GM21381 (cell line): ENCODE results near the gene ANKRD66.

ENCODE experiments used
- ATAC-seq: cut with Tn5 transposase; IDR thresholded peaks from one replicate; pipeline ENCODE4 v1.9.1; 2021; ENCODE audit warnings: mild to moderate bottlenecking, moderate library complexity; ENCODE audit not compliant: unreplicated experiment

Gene ANKRD66

GRCh38 chr6:46789434-46790354 lies 43.0 kb downstream of the ANKRD66 start:
- ATAC-seq: no peak

- ATAC-seq: no peak
Measured at GRCh38 chr6:46790355-46790874, 43.7 kb downstream of the ANKRD66 start.

- no peak for ATAC-seq
Measured at GRCh38 chr6:46792635-46793034, 45.9 kb downstream of the ANKRD66 start.

GRCh38 chr6:46793138-46793537 lies 46.4 kb downstream of the ANKRD66 start, which contains the start of gene MEP1A:
Gene MEP1A (plus strand): TSS chr6:46793389. CDS start chr6:46793399, 10 bp downstream.
- ATAC-seq: no peak

- ATAC-seq: no peak
Measured at GRCh38 chr6:46794068-46794467, 47.3 kb downstream of the ANKRD66 start.

- no peak for ATAC-seq
Measured at GRCh38 chr6:46795816-46796215, 49.1 kb downstream of the ANKRD66 start.

GRCh38 chr6:46796848-46797580 lies 50.3 kb downstream of the ANKRD66 start:
- no peak for ATAC-seq

- no peak for ATAC-seq
Measured at GRCh38 chr6:46799657-46800056, 52.9 kb downstream of the ANKRD66 start.

GRCh38 chr6:46808806-46809205 lies 62.1 kb downstream of the ANKRD66 start:
- no peak for ATAC-seq
